NCI-H1694 (cell line): ENCODE results near the gene GALNT2.

Experiments used
- DNase-seq: peaks from one replicate; lab custom pipeline; 2025; lab: John Stamatoyannopoulos, UW

Gene GALNT2

DNA sequence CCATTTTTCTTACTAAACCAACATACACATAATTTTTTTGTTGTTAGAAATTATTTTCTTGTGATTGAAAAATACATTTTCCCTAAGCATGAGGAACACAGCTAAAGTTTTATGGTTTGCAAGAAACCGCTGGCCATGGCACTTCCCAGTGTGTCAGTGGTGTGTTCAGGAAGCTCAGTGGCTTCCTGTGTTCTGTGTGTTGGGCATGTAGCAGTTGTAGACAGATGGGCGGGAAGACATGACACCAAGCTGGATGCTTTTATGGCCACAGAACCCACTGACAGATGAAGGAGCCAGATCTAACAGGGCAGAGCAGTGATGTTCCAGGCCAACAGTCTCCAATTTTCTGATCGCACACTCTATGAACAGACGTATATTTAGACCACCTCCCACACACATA lies 119.8 kb downstream of the GALNT2 start:
- DNase-seq, result no peak

DNA sequence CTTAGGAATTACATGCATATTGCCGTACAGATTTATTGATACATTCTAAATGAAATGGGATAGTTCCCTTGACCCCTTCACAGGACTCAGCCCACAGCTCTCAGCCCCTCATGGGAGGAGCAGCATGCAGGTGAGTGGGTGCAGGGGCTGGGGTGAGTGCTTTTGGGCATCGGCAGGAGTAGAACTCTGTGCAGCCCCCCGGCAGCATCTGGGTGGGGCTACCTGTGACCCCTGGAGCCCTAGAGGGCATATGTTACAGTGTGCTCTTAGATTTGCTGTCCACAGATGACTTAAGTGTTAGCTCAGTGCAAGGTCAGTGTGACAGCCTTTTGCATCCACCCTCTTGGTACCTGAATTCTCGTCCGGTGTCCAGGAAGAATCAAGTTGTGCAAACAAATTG lies 120.3 kb downstream of the GALNT2 start:
- no peak for DNase-seq

DNA sequence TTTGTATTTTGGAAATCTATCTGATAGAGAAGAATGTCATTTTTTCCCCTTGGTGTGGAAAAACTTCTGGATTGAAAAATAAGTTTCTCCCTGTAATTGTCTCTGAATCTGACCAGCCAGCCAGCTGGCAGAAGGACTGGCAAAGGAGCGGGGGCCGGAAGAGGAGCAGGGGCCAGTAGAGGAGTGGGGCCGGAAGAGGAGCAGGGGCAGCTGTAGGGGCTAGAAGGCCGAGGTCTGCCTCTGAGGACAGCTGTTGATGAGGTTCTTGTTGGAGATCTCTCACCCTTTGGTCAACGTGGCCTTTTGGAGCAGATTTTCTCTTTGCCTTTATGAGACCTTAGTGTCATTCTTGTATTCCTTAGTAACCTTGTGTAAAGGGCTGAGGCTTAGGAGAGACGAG lies 121.8 kb downstream of the GALNT2 start:
- no peak for DNase-seq

DNA sequence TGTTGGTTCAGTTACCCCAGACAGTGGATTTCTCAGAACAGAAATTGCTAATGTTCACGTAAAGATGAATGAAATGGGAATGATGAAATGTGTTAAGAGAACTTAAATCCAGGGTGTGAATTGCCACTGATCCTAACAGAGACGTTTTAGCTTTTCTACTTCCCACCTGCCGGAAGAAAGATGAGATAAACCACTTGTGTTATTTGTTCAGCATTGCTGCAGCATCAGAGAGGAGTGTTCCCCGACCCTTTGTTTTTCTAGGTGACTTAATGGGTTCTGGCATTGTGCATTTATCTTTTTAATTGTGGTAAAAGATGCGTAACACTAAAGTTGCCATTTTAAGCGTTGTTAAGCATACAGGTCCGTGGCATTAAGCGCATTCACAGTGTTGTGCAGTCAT lies 122.3 kb downstream of the GALNT2 start:
- no peak for DNase-seq

DNA sequence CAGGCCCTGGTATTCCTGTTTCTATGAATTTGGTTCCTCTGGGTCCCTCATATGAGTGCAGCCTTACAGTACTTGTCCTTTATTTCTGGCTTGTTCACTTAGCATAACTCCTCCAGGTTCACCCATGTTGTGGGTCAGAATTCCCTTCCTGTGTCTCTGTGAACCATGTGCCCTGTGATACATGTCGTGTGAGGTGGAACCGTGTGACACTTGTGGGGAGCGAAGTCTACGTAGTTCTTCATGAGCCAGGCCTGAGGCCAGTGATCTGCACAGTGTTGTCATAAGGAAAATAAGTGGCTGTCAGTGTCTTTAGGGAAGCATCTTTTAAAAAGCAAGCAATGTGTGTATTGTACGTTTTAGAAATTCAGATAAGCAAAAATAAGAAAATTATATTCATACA lies 122.8 kb downstream of the GALNT2 start:
- no peak for DNase-seq

DNA sequence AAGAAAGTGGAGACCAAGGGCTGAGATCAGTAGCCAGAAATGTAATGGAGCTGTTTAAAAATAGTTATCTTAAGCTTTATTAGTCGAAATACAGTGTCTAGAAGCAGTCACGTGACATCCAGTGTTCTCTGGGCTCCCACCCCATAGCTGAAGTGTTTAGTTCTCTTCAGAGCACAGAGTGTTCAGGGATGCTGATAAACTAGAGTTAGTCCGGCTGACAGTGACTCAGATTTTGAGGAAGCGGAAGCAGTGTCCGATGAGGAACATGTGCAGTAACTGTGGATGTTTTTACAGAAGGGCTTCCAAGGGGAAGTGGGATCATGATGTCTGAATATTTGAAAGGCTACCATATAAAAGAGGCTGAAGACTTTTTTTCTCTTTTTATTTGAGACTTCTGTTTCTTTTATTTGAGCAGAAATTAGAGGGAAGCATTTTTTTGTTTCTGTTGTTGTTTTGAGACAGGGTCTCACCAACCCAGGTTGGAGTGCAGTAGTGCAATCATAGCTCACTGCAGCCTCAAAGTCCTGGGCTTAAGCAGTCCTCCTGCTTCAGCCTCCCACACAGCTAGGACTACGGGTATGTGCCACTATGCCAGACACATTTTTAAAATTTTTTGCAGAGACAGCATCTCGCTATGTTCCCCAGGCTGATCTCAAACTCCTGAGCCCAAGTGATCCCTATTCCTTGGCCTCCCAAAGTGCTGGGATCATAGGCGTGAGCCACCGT lies 124.2 kb downstream of the GALNT2 start:
- DNase-seq, result no peak

DNA sequence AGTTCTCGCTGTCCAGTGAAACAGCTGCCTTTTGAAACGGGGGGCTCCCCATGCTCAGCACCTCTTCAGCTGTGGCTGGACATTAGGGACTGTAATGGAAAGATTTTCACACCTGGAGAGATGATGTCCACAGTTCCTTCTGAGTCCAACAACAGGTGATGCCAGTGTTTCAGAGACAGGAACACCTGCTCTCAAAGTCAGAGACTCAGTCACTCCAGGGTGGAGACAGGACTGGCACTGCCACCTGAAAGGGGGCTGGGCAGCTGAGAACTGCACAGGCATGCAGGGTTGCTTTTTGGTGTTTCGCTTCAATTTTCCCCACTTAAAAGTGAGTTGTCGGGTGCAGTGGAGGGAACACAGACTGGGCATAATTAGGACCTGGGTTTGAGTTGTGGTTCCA lies 124.8 kb downstream of the GALNT2 start:
- DNase-seq, result no peak

DNA sequence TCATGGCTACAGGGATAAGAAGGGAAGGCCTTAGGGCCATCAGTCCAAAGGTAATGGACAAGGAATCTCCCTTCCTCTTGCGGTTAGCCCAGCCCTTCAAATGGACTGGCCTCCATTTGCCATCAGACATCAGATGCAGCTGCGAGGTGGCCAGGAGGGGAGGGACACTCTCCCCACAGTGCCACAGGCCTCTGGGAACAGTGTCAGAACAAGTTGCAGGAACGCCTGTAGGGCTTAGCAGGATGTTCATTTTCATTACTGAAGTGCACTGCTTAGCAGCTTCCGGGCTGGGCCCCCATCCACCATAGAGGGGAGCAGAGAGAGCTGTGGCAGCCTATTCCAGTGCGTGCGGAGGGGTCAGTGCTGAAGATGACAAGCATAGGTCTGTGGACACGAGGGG lies 127.5 kb downstream of the GALNT2 start:
- no peak for DNase-seq

DNA sequence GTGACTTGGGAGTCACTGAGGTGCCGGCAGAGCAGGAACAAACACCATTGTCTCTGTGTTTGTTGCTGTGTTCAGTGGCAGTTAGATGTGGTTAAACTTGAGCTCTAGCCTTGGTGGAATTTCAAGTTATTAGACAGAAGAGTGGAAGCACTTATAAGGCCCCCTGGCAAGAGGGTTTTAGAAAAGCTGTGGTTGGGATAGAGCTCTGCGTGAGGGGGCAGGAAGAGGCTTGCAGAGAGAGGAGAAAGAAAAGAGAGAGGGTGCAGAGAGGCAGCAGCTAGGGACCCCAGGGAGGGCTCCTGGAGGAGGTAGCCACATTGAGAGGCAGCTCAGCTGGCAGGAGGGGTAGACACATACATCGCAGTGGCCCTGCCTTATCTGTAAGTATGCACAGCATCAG lies 128.2 kb downstream of the GALNT2 start:
- no peak for DNase-seq

DNA sequence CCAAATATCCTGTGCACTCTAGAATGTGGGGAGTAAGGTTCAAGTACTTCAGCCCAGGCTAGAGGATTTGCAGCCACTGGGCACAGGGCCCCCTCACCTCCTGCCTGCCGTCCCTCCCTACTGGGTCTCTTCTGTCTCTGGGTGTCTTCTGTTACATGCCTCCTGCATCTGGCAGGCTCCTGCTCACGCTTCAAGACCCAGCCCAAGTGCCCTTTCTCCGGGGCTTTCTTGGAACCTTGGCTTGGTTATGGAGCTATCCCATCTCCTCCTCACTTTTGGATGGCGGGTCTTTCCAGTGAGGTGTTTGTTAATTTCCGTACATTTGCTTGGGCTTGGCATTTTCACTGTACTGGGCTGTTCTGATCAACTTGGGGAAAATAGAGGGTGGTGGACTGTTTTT lies 129.0 kb downstream of the GALNT2 start:
- no peak for DNase-seq

DNA sequence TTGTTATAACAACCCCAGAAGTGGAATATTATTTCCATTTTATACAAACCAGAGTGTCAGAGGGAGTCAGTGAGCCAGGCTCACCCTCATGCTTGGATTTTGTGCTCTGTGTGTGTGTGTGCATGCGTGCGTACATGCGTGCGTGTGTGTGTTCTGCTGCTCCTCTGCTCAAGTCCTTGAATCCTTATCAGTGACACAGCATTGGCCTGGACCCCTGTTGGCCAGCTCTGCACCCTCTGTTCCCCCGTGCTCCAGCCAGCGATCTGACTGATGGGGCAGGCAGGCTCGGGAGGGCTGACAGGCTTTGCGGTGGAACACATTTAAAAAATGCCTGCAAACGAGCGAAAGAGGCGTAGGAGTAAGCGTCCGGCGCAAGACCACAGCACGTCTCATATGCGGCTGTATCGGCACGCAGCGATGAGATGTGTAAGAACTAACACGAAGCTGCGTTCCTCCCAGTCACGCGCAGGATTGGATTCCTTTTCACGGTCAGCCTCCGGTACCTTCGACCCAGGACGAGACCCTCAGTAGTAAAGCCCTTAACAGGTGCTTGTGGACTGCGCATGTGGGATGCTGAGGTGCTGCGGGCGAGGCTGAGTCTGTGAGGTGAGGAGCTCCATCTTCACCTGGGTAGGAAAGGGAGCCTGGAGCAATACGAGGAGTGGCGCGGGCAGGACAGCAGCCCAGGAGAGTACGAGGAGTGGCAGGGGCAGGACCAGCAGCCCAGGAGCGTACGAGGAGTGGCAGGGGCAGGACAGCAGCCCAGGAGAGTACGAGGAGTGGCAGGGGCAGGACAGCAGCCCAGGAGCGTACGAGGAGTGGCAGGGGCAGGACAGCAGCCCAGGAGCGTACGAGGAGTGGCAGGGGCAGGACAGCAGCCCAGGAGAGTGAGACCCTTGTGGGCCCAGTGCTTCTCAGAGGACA lies 130.9 kb downstream of the GALNT2 start:
- DNase-seq, result no peak

DNA sequence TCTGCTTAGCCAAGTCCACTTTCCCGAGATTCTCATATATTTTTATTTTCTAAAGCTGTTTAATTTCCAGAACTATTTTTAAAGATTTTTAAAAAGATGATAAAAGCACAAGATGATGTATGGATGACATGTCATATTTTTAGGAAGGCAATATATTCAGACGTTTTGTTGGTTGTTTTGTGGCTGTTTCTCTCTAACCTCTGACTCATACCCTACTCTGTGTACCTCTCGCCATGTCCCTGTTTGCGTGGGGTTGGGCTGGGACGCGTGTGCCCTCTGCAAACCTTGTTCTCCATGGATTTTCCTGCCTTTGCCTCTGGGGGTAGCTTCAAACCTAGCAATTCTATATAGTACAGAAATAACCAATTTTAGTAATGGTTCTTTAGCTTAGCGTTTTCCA lies 132.0 kb downstream of the GALNT2 start:
- no peak for DNase-seq

DNA sequence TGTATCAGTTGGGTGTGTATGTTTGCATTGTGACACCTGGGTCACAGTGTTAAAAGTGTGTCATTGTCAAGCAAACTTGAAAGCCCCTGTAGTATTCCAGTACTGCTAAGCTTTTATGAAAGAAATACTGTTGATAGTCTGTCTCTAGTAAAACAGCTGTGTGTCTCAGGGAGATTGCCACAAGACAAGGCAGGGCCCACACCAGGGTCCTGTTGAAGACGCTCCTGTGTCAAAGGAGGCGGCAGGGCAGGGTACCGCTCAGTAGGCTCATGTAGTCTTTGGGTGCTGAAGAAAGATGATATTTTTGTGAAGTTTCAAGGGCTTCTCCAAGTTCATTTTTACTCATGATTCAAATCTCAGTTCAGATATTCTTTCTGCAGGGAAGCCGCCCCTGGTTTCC lies 132.5 kb downstream of the GALNT2 start:
- DNase-seq, result no peak

DNA sequence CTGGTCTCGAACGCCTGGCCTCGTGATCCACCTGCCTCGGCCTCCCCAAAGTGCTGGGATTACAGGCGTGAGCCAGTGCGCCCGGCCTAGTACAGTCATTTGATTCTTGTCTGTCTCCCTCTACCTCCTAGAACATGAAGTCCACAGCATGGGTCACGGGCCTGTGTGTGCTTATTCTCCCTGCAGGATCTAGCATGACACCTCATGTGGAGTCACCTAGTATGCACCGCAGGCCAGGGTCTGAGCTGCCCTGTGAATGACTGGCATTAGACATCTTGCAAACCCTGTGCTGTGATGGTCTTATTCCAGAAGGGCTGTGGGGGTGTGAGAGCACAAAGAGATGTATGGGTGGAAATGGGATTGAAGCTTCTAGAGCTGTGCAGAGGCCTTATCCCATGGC lies 133.2 kb downstream of the GALNT2 start:
- DNase-seq, result no peak

DNA sequence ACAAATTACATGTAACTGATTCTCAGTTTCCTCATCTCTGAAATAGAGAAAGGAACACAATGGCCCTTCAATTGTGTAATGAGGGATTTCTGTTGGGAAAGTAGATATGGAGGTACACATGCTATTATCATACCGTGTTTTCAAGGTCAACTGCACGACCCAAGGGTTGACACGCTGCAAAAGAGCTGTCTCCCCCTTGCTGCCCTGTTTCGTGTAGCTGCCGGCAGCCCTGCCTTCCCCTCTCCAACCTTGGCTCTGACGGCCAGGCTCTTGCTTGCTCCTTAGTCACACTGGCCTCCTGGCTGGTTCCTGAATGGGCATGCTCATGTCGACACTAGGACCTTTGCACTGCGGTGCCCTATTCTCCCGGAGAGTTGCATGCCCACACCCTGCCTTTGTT lies 134.4 kb downstream of the GALNT2 start:
- DNase-seq, result no peak

DNA sequence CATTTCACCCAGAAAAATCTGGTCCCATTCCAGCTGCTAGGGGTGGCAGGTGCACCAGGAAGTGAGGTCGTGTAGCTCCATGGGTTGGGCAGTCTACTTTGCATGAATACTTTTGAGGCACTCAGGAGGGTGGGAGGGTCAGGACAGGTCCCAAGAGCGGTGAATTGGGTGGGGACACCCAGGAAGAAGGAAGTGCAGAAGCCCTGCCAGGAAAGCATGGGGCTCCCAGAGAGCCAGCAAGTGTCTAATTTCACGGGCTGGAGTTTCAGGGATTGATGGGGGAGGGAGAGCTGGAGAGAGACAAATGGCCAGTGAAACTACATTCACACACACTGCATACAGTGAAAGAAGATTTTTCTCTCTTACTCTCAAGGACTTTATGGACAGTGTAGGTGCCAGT lies 137.8 kb downstream of the GALNT2 start:
- DNase-seq, result peak; percentile 29

DNA sequence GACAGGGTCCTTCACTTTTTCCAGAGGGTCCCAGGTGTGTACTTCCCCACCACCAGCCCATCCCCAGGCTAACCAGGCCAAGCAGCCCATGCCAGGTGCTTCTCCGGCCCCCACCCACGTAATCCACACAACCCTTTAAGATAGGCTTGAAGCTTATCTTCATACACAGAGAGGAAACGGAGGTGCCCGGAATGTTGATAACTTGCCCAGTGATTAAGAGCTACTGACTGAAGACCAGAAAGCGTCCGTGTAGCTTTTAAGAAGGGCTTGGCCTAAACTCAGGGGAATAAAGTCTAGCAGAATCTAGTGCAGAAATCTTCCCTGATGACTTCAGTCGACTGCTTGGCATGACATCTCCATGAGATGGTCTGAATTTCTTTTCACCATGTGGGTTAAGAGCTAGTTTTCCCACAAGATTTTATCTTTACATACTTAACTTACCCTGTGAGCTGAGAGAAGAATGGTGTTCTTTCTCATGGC lies 138.7 kb downstream of the GALNT2 start:
- DNase-seq, result no peak

DNA sequence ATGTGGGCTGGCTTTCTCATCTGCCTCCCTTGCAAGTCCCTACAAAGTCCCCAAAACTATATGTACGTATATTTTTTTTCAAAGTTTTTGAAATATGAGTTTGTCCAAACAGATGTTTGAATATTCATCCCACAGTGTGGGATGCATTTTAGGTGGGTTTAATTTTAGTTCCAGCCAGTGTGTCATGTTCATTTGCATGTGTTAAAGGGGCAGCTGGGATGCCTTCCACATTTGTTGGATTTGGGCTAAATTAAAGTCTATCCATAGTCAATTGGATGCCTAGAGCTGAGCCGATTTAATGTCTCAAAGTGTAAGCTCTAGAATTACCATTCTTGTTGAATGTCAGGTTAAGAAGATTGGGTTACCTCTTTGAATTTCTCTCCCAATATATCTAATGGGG lies 139.2 kb downstream of the GALNT2 start:
- no peak for DNase-seq

DNA sequence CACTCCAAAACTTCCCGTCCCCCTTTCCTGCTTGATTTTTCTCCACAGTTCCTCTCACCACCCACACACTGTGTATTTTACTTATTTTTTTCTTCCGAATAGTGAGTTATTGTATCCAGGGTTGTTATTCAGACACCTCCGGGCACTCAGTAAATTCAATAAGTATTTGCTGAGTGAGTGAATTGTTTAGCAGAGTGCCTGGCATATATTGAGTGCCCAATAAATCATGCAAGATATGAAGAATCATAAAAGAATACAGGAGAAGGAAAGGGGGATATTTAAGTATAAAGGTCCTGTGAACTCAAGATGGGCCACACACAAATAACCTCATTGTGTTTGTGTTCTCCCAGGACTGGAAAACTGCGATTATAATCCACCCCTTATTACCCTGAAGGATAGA lies 139.9 kb downstream of the GALNT2 start:
- no peak for DNase-seq

DNA sequence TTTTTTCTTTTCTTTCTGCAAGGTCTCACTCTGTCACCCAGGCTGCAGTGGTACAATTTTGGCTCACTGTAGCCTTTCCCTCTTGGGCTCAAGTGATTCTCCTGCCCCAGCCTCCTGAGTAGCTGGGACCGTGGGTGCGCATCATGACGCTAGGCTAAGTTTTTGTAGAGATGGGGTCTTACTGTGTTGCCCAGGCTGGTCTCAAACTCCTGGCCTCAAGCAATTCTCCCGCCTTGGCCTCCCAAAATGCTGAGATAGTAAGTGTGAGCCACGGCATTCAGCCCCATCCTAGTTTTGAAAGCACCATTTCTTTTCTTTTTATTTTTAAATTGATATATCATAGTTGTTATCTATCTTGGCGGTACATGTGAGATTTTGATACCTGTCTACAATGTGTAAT lies 140.6 kb downstream of the GALNT2 start:
- DNase-seq, result no peak

DNA sequence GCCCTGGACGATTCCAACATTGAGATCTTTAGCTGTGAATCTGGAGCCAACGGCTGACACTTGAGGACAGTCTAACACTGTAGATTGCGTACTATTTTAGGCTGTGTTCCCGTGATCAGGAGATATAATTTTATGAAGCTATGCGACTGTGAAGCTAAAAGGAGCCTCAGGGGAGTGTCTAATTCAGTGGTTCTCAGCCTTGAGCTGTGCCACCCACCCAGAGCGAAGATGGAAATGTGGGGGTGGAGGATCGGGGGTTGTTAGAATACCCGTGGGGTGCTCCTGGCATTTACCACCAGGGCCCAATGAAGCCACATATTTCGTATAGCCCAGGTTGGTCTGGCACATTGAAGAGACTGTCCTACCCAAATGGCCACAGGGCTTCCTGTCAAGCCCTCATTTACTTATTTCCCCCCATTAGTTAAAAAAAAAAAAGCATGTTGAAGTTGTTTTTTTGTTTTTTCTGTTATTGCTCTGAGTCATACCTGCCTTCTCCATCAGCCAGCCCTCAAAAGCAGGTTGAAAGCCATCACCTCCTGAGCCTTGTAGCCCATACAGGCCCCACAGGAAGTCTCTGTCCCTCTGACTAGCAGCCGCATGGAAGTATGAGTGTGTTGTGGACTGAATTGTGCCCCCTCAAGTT lies 141.7 kb downstream of the GALNT2 start:
- no peak for DNase-seq

DNA sequence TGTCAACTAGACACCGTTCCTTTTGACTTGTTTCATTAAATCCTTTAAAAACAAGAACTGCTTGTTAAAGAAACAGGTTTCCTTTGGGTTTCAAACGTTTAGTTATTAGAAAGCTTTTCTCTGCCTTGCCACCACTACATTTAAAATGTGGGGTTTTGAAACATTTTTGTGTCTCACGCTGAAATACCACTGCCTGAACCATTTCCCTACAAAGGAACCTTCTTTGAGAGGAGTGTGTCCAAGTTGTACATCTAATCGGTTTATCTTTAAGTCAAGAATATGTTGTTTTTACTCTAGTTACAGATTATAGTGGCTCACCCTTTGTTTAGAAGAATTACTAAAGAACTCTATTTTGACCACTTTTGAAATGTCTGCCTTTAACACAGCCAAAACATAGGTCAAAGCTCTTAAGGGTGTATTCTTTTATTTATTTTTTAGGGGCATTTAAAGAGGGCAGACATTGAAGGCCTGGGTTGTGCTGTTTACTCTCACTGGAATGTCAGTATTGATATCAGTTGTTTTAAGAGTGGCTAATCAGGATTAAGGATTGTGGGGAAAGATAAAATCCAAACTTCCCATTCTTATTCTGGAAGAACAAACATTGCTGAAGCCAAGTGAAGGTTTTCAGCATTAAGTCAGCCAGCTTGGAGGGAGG lies 143.4 kb downstream of the GALNT2 start:
- DNase-seq, result no peak
